GM19035 (cell line): ENCODE results near the gene LRMDA.

Experiments used
- ATAC-seq: cut with Tn5 transposase; IDR thresholded peaks from one replicate; pipeline ENCODE4 v1.9.1; 2021; ENCODE audit not compliant: unreplicated experiment

Gene LRMDA

DNA sequence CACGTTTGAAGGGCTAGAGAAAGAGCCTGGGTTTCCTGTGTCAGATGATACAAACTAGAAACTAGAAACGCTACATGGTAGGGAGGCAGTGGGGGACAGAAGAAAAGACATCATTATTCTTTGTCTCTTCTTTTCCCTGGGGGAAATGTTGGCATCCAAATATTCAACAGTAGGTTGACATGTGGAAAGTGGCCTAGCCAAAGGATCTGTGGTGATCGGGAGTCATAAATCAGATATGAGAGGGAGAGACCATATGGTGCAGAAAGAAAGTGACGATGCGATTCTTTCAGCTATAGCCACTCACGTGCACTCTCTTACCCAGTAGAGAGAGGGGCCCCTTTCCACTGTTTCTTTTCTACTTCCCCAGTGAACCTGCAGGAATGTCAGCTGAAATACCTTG is 964.7 kb downstream of the LRMDA start:
- ATAC-seq: no peak

DNA sequence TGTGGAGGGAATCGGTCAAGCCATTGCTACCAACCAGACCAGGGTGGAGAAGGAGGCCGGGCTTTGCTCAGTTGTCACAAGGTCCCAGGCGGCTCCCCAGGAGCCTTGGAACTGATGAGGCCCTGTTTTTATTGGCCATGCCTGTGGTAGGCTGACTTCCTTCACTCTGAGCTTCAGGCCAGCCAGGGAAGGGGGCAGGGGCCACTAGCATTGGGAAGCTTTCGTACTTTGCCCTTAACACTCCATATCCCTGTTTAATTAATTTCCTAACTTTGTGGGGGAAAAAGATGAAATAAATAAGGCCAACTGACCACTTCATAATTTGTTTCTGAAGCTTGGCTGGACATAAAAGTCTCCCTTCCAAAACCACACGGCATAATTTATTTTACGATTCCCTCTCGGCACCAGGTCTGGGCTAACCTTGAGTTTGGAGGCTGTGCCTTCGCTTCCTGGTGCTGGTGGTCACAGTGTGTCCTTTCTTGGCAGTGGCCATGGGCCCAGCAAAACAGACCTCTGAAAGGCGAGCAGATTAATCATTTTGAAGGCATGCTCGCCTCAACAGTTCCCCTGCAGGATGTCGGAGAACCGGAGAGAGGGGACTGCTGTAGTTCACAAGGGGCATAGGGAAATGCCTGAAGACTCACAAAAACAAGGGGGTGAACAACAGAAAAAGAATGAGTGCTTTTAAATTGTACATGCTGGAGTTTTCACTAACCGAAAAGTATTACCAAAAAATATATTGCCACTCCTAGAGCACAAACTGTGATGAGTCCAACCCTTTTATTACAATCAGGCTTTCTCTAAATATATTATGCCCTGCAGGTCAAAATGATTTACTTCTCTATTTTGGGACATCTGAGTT is 966.0 kb downstream of the LRMDA start:
- ATAC-seq: no peak

DNA sequence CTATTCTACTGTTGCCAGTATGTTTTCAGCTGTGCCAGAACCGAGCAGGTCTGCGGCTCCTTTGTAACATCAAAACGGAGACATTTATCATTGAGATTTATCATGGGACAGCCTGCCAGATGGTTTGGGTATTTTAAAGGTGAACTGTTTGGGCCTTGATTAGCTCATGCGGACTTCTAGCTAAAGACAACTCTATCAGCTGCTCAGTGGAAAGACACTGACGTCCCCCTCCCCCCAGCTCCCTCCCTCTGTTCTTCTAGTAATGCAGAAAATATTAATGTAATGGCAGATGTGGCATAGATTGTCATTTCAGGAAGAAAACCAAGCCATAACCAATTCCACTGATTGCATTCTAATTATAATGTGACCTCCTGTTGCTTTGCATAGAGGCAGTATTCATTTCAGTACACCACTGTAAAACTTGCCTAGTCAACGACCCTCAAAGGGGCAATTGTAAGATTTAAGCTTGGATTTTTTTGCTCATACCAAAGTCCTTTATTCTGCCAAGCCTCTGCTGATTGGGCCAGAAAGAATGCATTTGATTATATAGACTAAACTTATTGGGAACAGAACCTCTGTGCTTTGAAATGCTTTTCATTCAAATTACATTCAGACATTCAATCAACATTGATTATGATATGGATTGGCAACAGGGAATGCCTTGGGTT is 966.8 kb downstream of the LRMDA start:
- ATAC-seq: no peak

DNA sequence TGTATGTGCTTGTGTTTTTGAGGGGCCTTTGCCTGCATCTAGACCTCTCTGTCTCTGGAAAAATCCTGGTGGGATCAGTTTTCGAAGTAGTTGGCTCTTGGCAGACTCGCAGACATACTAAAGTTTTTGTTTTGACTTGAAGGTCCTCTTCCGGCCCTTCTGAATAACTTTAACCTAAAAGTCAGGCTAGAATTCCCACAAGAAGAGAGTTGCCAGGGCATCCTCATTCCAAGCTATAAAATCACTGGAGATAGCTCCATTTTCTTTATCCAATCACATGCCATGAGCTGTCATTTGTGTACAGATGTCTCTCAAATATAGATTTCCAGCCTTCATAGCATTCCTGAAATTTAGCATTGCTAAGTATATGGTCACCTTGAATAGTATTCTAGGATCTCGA is 967.8 kb downstream of the LRMDA start:
- no peak for ATAC-seq

DNA sequence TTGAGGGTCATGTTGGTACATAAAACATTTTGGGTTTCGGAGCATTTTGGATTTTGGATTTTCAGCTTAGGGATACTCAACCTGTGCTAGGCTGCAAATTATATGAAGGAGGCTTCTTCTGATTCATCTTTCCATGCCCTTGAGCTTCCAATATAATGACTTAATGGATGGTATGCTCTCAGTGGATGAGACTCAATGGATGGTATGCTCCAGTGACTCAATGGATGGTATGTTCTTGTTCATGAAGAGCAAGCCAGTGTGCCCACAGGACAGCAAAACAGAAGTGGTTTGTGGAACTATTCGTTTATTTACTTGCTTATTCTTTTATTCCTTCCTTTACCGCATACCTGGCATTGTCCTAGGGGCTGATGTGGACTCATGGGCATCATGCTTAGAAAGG is 969.6 kb downstream of the LRMDA start:
- ATAC-seq: no peak

DNA sequence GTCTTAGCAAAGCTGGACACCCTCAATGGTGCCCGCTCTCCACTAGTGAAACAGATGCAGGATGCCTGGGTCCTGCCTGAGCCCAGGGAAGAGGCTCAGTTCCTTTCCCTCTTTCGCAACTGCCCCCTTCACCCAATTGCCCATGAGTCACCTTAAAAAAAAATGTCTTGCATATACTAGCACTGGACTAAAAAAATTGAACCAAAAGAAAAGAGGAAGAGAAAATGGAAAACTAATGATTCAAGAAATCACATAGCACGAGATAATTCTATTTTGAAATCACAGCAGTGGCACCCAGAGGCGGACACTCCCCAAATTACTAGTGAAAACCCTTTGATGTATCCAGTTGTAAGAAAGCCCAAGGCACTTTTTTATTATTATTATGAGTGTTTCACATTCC is 972.5 kb downstream of the LRMDA start:
- ATAC-seq: no peak

DNA sequence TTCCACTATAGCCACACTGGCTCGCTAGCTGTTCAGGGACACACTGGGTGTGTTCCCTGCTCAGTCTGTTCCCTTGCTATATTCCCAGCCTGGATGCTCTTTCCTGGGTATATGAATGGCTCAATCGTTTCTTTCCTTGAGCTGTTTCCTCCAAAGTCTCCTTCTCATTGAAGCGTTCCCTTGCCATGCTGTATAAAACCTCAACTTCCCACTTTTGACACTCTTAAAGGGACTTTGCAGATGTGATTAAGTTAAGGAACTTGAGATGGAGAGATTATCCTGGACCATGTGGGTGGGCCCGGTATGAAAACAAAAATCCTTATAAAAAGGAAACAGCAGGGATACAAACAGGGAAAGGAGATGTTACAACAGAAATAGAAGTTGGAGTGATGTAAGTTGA is 973.1 kb downstream of the LRMDA start:
- ATAC-seq: no peak

DNA sequence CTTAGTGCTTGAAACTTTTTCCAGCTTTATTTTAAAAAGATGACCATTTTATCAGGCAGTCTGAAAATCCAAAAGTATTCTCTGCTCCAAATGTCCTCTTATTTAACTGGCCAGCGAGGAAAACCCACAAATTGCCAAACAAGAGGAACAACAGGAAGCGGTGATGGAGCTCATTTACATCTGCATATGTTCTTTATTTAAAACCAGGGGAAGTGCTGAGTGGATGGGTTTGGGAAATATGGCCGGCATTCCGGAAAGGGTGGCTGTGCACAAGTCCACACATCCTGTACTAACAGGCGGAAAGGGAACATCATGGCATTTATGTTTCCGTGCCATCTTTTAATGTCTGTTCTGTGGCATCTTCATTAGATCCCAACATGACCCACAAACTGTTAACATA is 974.5 kb downstream of the LRMDA start:
- no peak for ATAC-seq

DNA sequence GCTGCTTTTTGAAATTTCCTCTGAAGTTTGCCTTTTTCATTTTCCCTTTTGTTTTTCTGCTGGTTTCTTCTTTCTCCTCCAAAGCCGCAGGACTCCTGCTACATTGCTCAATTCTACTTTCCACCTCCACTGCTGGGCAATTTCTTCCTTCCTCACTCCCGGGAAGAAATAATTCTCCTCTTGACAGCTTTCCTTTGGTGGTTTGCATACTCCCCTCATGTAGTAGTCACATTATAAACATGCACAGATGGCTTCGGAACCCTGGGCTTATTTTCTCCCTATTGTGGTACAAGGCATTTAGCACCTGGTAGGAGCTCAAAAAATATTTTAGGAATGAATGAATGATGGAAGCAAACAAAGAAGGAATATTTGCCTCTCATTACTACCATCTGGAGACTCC is 977.2 kb downstream of the LRMDA start:
- ATAC-seq: no peak

DNA sequence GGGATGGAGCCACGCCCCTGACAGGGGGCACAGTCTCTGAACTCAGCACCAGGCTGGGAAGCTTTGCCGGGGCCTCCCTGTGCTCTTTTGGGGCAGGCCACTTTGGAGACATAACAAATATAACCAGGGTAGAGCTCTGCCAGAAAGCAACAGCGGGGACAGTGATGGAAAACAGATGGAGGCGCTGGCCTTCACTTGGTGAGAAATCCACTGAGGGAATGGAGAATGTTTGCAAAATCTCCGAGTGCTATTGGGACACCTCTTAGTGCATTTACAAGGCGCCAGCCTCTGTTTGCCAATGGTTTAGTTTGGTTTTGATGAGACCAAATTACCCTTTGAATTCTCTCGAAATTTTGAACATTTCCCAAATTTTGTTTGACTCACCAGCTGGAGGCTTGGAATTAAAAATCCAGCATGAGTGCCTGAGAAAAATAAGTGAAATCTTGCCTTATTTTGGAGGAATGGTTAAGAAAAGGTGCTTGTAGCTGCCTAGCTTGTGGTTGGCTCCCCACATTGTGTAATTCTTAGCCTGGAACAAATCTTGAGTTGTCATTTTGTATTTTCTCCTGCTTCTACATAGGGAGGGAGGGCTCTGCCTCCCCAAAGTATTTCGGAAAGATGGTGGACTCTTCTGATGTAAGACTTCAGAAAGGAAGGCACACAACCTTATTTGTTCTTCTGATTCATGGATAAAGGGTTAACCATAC is 980.5 kb downstream of the LRMDA start:
- ATAC-seq: no peak

DNA sequence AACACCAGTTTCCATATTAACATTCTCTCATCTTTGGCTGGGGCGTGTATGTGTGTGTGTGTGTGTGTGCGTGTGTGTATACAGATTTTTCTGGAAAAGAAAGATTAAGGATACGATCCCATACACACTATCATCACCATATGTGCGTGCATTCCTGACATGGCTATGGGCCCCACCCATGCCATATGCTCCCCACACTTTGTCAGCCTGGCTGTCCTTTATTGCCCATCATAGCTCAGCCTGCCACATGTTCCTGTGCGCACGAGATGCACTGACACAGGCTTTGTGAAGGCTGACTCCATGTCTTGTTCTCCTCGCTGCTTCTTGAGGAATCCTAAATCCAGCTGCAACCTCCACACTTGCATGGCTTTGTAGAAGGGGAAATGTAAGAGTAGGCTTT is 984.1 kb downstream of the LRMDA start:
- no peak for ATAC-seq

DNA sequence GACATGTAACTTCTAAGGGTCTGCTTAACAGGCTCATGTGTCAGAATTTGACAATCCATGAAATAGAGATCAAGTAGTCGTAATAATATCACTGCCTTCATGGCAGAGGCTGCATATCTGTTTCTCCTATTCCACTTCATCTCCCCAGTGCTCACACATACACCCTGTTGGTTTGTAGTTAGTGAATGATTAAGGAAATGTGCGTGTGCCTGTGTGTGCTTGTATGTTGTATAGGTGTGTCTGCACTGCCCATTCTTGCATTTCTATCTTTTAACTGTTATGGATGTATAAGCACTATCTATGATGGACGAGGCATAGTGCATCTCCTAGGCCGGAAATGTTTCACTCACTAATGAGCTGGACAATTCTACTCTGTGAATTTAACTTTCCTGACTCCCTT is 985.2 kb downstream of the LRMDA start:
- no peak for ATAC-seq

DNA sequence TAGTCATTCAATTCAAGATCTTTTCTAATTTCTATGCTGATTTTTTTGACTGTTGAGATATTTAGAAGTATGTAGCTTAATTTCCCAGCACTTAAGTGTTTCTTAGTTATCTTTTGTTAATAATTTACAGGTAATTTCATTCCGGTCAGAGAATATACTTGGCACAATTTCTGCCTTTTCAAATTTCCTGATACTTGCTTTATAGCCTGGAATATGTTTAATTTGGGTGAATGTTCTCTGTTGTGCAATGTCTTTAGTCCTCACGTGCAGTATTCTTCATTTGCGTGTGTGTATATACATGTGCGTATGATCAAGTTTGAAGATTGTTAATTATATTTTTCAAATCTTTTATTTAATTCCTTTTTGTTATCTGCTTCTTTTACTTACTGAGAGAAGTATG is 989.3 kb downstream of the LRMDA start:
- no peak for ATAC-seq

DNA sequence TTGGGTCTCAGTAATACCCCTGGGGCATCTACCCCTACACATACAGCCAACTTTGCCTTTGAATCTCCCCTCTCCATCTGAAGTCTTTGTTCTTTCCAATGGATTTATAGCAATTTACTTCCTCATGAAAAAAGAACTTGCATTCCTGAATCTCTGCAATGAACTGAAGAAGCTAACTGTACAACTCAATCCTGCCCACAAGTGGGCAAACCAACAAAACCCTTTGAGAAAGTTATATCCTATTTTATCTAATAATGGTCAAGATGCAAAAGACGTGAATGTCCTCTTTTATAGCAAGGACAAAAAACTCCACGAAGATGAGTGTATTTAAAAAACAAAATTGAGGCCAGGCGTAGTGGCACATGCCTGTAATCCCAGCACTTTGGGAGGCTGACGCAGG is 991.3 kb downstream of the LRMDA start:
- no peak for ATAC-seq

DNA sequence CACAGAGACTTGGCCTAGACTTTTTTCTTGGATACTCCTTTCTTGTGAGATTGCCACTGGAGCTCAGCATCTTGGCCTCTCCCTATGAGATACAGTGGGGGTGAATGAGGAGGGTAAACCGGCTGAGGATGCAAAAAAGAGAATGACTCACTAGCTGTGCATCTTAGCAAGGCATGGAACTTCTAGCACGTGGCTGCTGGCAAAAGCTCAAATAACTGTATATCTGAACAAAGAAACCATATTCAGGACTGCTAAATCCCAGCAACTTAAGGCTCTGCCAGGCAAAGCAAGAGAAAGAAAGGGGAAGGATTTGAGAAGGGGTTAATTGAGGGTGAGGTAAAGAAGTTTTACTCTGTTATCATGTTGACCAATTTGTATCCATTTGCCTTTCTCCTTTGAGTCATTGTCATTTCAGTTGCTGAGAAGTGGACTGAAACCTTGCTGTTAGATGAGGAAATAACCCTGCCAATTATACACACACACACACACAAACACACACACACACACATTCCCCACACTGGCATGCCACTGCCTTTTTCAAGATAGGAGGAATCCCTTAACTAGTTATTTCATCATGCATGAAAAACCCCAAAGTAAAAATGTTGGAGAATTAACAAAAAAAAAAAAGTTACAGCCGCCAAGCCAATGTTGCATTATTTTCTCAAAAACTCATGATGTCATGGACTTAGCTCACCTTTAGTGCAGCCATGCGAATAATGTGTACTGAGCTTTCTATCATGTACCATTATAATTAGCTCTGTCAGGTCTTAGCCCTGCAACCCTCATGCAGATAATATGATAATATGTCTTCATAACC is 997.3 kb downstream of the LRMDA start:
- ATAC-seq: no peak

DNA sequence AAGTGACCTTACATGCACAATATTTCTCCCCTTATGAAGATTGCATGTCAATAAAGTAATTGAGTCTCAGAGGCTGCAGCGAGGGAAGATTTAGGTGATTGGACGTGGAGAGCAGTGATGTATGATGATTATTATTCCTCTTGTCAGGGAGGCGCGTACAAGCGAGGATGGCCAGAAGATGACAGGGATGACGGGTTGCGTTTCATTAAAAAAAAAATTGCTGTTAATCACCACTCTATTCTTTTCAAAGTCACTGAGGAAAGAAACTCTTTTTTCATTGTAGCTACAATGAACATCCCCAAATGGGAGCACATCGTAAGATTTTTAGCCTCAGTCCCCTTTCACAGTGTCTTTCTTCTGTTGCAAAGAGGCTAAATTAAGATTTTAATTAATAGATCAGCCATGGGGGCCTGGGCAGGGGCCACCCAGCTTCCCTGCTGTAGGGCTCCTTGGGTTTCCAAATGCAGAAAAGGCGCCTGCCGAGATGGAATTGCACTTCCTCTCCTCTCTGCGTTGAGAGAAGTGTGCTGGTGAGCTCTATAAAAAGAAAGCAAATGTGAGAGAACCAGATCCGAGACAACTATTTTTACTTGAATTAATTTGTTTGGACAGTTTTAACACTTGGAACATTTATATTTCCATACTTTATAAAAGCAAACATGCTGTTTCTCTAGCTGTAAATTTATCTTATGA is 998.1 kb downstream of the LRMDA start:
- ATAC-seq: no peak

DNA sequence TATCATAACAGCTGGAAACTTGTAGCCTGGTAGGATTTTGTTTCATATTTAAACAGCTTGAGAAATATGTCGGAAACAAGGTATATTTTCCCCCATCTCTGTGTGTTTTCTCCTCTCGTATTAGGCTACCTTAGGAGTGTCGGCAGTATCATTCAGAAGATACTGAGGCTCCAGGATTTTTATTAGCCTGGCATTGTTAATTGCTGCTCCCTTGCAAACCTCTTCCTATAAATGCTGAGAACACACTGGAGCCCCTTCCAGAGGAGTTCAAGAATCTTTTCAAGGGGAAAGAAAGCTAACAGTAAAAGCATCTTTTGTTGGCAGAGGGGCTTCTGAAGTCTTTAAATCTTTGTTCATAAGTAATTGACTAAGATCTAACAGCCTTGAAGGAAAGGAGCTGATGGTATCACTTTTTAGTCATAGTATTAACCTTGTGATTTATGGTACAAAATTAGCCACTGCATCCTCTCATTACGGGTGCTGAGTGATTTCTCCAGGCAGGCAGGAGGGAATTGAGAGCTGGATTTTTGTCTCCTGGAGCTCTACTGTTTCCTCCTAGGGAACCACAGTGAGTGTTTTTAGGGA is 998.7 kb downstream of the LRMDA start:
- ATAC-seq: no peak

DNA sequence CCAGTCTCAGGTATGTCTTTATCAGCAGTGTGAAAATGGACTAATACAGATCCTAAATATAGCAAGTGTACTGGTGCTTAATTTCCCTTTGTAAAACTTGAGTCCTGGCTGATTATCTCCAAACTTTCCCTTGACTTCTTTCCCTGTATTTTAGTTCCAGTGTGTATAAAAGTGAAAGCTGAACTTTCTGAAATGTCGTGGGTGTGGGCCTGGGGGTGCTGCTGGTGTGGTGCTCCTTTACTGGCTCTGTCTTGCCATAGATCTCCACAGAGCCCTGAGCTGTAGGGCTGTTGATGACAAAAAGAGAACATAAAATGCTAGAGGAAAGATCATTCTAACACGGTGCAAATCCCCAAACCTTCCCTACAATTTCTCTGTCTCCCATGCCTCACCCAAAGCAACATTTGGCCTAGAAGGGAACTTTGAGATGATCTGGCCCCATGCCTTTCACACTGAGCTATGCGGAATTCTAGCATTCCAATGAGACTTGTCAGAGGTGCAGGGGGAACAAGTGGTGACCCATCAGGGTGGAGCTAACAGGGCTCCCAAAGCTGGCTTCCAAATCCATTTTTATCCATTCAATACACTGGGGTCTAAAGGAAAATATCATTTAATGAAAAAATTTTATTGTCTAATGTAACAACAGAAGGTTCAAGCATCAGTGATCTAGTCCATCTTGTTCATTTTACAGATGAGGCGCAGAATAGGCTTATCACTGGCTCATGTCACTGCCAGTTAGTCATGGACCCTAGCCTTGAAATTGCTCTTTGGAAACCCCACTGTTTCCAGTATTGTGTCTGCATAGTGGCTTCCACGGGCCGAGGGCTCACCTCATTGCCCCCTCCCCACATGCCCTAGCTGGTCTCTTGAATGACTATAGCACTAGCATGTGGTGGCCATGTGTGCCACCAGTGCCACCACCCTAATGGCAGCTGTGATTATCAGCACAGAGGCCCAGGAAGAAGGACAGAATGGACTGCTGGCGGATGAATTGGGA is 1000.9 kb downstream of the LRMDA start:
- no peak for ATAC-seq
